ENCODE data around the gene NBEA.
"Not testable (repeated sequence)": the region's sequence is repeated elsewhere in the genome, so short reads cannot be mapped to it uniquely, and the experiment has no call there.

The NBEA gene

DNA sequence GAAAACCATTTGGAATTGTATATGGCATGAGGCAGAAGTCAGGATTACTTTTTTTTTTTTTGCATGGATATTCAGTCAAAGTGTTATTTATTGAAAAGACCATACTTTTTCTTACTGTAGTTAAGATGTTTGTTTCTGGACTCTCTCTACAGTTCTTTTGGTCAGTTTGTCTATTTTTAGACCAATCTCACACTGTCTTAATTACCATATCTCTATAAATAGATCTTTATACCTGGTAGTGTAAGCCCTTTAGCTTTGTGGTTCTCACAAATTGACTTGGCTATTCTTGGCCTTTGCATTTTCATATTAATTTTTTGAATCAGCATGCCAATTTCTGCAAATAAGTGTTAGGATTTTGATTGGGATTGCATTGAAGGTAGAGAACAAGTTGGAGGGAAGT lies 437.6 kb downstream of the NBEA start:
- Histone ChIP-seq H3K4me1 (ENCODE audit: control insufficient read depth, insufficient read depth, low read length, poor library complexity, severe bottlenecking) (no peaks in the 10 kb centered on the region), H3K9me3 (ENCODE audit: control insufficient read depth, low read length) (no peaks in the 10 kb centered on the region), H3K36me3 (ENCODE audit: control insufficient read depth, insufficient read depth, low read length) (no peaks in the 10 kb centered on the region), H3K4me3 (ENCODE audit: insufficient read depth, low read depth, low read length, poor library complexity, severe bottlenecking) (no peak overlapping the region), H3K27me3 (replicated peaks; ENCODE audit: control insufficient read depth, insufficient read depth, low read length, poor library complexity, severe bottlenecking) (no peaks in the 10 kb centered on the region), H3K27ac (ENCODE audit: insufficient read depth, low read length, poor library complexity, severe bottlenecking) (no peak overlapping the region)
- no peak for DNase-seq

DNA sequence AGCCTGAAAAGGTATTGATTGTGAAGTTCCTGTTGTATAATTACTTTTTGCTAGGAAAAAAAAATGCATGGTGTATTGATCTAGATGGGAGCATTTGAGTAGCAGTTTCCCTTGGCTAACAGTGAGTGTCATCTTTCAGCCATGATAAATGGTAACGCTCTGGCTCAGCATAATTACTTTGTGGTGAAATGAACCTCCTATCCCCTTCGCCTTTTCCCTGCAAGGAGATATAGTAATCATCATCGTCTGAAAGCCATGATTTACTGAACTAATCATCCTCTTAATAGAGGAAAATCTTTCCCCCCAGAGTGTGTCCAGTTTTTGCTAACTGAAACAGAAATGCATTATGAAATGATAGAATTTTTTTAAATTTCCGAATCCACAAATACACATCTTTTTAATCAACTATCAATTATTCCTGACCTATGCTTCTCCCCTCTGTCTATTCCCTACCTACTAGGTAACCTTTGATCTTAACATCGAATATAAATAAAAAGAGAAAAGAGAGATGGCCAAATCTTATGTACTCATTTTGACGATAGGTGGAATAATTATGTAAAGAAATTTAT lies 445.7 kb downstream of the NBEA start:
- Histone ChIP-seq H3K27ac (ENCODE audit: insufficient read depth, low read length, poor library complexity, severe bottlenecking) (no peak overlapping the region), H3K27me3 (replicated peaks; ENCODE audit: control insufficient read depth, insufficient read depth, low read length, poor library complexity, severe bottlenecking) (no peaks in the 10 kb centered on the region), H3K36me3 (ENCODE audit: control insufficient read depth, insufficient read depth, low read length) (no peaks in the 10 kb centered on the region), H3K9me3 (ENCODE audit: control insufficient read depth, low read length) (no peaks in the 10 kb centered on the region), H3K4me3 (ENCODE audit: insufficient read depth, low read depth, low read length, poor library complexity, severe bottlenecking) (no peak overlapping the region), H3K4me1 (ENCODE audit: control insufficient read depth, insufficient read depth, low read length, poor library complexity, severe bottlenecking) (no peaks in the 10 kb centered on the region)
- DNase-seq, result no peak

DNA sequence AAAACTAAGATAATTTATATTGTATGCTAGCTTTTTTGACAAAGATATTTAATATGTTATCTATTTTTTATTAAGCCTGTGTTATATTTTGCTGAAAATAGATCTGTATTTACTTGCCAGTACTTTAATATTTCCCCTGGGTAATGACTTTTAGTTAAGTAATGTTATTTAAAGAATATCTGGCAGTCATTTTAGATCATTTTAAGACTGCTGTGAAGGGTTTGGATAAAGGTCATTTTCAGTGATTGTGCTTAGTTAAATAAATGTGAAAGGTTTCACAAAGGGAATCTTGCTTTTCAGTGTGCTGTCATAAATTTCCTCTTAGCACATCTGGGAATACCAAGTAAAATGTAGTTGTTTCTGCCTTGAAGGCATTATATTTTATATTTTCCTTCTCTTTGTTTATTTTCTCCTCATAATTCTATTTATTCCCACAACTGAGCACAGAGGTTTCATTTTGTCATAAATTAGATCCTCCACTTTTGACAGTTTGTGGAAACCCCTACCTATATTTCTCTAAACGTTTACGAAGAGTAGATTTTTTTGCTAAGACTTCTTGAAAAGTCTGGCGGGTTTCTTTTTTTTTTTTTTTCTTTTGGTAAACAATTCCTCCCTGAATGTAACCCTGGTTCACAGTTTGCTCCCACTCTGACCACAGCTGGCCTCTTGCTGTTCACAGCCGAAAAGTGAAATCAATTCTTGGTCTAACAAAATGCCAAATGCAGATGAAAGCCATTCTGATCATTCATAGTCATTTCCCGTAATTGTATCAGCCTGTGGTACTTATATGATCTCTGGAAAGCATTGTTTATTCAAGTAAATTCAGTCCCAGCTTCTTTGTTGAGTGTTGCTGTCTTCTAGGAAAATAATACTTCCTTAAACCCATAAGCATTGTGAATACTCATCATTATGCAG lies 446.6 kb downstream of the NBEA start:
- Histone ChIP-seq H3K9me3 (ENCODE audit: control insufficient read depth, low read length) (no peaks in the 10 kb centered on the region), H3K27ac (ENCODE audit: insufficient read depth, low read length, poor library complexity, severe bottlenecking) (no peak overlapping the region), H3K36me3 (ENCODE audit: control insufficient read depth, insufficient read depth, low read length) (no peaks in the 10 kb centered on the region), H3K27me3 (replicated peaks; ENCODE audit: control insufficient read depth, insufficient read depth, low read length, poor library complexity, severe bottlenecking) (no peaks in the 10 kb centered on the region), H3K4me1 (ENCODE audit: control insufficient read depth, insufficient read depth, low read length, poor library complexity, severe bottlenecking) (no peaks in the 10 kb centered on the region), H3K4me3 (ENCODE audit: insufficient read depth, low read depth, low read length, poor library complexity, severe bottlenecking) (no peak overlapping the region)
- DNase-seq, result no peak

DNA sequence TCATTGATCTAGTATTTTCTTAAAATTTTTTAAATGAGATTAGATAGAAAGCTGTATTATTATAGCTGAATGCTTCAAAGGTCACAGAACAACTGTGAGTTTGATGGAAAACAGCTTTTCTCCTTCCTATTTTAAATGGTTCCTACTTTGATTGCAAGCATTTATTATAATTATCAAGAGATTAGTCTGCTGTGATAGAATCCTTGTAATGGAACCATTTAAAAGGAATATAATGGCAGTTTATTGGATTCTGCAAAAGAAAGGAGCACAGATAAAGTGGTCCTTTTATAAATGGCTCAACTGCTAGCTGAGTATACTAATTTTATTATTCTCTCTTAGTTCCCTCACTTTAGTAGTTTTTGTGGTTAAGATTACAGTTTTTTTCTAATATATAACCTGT lies 447.5 kb downstream of the NBEA start:
- H3K27ac ChIP-seq (ENCODE audit: insufficient read depth, low read length, poor library complexity, severe bottlenecking), result no peak overlapping the region
- H3K4me1 ChIP-seq (ENCODE audit: control insufficient read depth, insufficient read depth, low read length, poor library complexity, severe bottlenecking), result no peaks in the 10 kb centered on the region
- DNase-seq, result no peak
- H3K9me3 ChIP-seq (ENCODE audit: control insufficient read depth, low read length), result no peaks in the 10 kb centered on the region
- H3K27me3 ChIP-seq (replicated peaks; ENCODE audit: control insufficient read depth, insufficient read depth, low read length, poor library complexity, severe bottlenecking), result no peaks in the 10 kb centered on the region
- H3K4me3 ChIP-seq (ENCODE audit: insufficient read depth, low read depth, low read length, poor library complexity, severe bottlenecking), result no peak overlapping the region
- no peaks in the 10 kb centered on the region for H3K36me3 ChIP-seq (ENCODE audit: control insufficient read depth, insufficient read depth, low read length)

DNA sequence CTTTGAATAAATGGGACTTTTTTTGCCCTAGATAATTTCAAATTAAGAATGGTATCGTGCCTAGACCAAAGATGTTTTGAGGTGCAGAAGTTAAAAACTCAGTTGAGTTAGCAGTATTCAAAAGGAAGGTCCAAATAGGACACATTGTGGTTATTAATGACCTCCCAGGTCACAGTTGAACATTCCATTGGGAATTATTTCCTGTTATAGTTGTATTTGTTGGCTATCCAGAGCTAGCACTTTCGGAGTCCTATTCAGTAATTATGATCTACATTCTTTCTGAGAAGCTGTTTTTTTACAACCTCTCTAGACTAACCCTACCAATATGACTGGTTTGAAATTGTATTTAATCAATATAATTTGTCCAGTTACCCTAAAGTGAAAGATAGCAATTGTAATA lies 450.7 kb downstream of the NBEA start:
- no peak for DNase-seq
- Histone ChIP-seq H3K4me1 (ENCODE audit: control insufficient read depth, insufficient read depth, low read length, poor library complexity, severe bottlenecking) (no peaks in the 10 kb centered on the region), H3K4me3 (ENCODE audit: insufficient read depth, low read depth, low read length, poor library complexity, severe bottlenecking) (no peak overlapping the region), H3K9me3 (ENCODE audit: control insufficient read depth, low read length) (no peaks in the 10 kb centered on the region), H3K27ac (ENCODE audit: insufficient read depth, low read length, poor library complexity, severe bottlenecking) (no peak overlapping the region), H3K27me3 (replicated peaks; ENCODE audit: control insufficient read depth, insufficient read depth, low read length, poor library complexity, severe bottlenecking) (no peaks in the 10 kb centered on the region), H3K36me3 (ENCODE audit: control insufficient read depth, insufficient read depth, low read length) (no peaks in the 10 kb centered on the region)

DNA sequence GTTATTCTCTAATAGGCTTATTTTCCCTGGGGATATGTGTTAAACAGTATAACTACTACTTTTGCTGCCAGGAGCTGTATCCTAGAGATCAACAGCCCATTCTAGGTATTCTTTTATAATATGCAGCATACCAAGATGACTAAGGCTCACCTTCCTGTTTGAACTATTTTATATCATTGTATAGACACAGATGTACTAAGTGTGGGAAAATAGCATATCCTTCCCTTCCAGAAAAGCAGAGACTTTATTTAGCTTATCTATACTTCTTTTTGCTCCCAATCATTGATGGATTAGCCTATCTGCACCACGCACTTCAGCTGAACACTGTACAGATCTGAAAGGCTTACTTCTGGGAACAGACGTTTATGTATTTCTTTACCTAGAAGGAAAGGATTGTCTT lies 451.8 kb downstream of the NBEA start:
- DNase-seq, result no peak
- Histone ChIP-seq H3K27me3 (replicated peaks; ENCODE audit: control insufficient read depth, insufficient read depth, low read length, poor library complexity, severe bottlenecking) (no peaks in the 10 kb centered on the region), H3K4me3 (ENCODE audit: insufficient read depth, low read depth, low read length, poor library complexity, severe bottlenecking) (no peak overlapping the region), H3K4me1 (ENCODE audit: control insufficient read depth, insufficient read depth, low read length, poor library complexity, severe bottlenecking) (no peaks in the 10 kb centered on the region), H3K36me3 (ENCODE audit: control insufficient read depth, insufficient read depth, low read length) (no peaks in the 10 kb centered on the region), H3K9me3 (ENCODE audit: control insufficient read depth, low read length) (no peaks in the 10 kb centered on the region), H3K27ac (ENCODE audit: insufficient read depth, low read length, poor library complexity, severe bottlenecking) (no peak overlapping the region)

DNA sequence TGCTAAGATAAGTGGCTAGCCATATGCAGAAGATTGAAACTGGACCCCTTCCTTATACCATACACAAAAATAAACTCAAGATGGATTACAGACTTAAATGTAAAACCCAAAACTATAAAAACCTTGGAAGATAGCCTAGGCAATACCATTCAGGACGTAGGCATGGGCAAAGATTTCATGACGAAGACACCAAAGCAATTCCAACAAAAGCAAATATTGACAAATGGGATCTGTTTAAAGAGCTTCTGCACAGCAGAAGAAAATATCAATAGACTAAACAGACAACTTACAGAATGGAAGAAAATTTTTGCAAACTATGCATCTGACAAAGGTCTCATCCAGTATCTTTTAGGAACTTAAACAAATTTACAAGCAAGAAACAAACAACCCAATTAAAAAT lies 466.2 kb downstream of the NBEA start:
- H3K27ac ChIP-seq (ENCODE audit: insufficient read depth, low read length, poor library complexity, severe bottlenecking); H3K4me1 ChIP-seq (ENCODE audit: control insufficient read depth, insufficient read depth, low read length, poor library complexity, severe bottlenecking); DNase-seq; H3K36me3 ChIP-seq (ENCODE audit: control insufficient read depth, insufficient read depth, low read length); H3K27me3 ChIP-seq (replicated peaks; ENCODE audit: control insufficient read depth, insufficient read depth, low read length, poor library complexity, severe bottlenecking); H3K9me3 ChIP-seq (ENCODE audit: control insufficient read depth, low read length); H3K4me3 ChIP-seq (ENCODE audit: insufficient read depth, low read depth, low read length, poor library complexity, severe bottlenecking): not testable (repeated sequence)

DNA sequence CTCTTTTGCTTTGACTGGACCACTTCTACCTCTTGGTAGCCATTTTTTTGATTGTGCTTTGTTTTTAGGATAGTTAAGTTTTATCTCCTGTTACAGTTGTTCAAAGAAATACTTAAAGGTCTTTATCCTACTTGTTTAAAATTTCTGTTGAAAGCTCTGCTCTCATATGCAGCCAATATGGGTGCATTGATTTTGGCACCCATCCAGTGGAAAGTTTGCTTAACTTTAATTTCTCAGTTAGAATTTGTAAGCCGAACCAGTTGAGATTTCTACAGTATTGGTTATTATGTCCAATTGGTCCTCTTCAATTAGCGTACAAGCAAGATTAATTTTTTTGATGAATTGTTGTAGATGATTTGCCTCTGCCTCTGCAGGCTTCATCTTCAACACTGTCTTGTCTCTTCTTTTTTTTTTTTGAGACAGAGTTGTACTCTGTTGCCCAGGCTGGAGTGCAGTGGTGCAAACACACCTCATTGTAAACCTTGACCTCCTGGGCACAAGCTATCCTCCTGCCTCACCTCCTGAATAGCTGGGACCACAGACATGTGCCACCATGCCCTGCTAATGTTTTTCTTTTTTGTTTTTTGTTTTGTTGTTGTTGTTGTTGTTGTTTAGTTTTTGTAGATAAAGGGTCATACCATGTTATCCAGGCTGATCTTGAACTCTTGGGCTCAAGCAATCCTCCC lies 469.1 kb downstream of the NBEA start:
- no peak for DNase-seq
- Histone ChIP-seq H3K4me1 (ENCODE audit: control insufficient read depth, insufficient read depth, low read length, poor library complexity, severe bottlenecking) (no peaks in the 10 kb centered on the region), H3K9me3 (ENCODE audit: control insufficient read depth, low read length) (no peaks in the 10 kb centered on the region), H3K27me3 (replicated peaks; ENCODE audit: control insufficient read depth, insufficient read depth, low read length, poor library complexity, severe bottlenecking) (no peaks in the 10 kb centered on the region), H3K36me3 (ENCODE audit: control insufficient read depth, insufficient read depth, low read length) (no peaks in the 10 kb centered on the region), H3K4me3 (ENCODE audit: insufficient read depth, low read depth, low read length, poor library complexity, severe bottlenecking) (no peak overlapping the region), H3K27ac (ENCODE audit: insufficient read depth, low read length, poor library complexity, severe bottlenecking) (no peak overlapping the region)

DNA sequence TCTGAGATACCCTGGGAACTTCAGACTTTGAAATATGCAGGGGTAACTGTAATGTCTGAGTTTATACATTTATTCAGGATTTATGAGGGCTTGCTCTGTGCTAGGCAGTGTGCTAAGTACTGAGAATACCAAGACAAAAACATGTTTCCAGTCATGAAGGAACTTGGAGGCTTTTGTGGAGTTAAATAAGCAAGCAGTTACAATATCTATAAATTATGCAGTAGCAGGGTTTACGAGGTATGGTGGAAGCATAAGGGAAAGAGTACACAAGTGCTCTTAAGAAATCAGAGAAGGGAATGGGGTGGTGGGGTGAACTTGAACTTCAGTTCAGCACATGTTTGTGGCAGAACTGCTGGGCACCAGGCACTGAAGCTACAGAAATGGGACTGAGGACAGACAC lies 506.4 kb downstream of the NBEA start:
- H3K4me3 ChIP-seq (ENCODE audit: insufficient read depth, low read depth, low read length, poor library complexity, severe bottlenecking), result no peak overlapping the region
- no peaks in the 10 kb centered on the region for H3K4me1 ChIP-seq (ENCODE audit: control insufficient read depth, insufficient read depth, low read length, poor library complexity, severe bottlenecking)
- no peaks in the 10 kb centered on the region for H3K9me3 ChIP-seq (ENCODE audit: control insufficient read depth, low read length)
- DNase-seq, result no peak
- no peaks in the 10 kb centered on the region for H3K36me3 ChIP-seq (ENCODE audit: control insufficient read depth, insufficient read depth, low read length)
- H3K27me3 ChIP-seq (replicated peaks; ENCODE audit: control insufficient read depth, insufficient read depth, low read length, poor library complexity, severe bottlenecking), result no peaks in the 10 kb centered on the region
- H3K27ac ChIP-seq (ENCODE audit: insufficient read depth, low read length, poor library complexity, severe bottlenecking), result no peak overlapping the region

DNA sequence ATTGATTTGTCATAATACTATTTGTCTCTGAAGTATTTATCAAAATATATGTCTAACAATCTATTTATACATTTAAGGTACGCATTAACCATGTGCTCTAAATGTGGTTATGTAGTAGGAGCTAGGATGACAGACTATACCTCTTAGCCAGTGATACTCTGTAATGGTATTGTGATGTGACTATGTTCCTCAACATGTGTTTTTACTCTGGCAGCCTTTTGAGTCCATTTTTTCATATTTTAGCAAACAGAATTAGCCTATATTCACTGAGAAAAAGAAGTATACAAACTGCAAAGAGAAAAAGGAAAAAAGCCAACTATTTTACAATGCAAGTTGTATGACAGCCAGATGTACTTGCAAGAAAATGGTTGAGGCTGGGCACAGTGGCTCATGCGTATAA lies 507.8 kb downstream of the NBEA start:
- DNase-seq, result no peak
- Histone ChIP-seq H3K4me1 (ENCODE audit: control insufficient read depth, insufficient read depth, low read length, poor library complexity, severe bottlenecking) (no peaks in the 10 kb centered on the region), H3K36me3 (ENCODE audit: control insufficient read depth, insufficient read depth, low read length) (no peaks in the 10 kb centered on the region), H3K4me3 (ENCODE audit: insufficient read depth, low read depth, low read length, poor library complexity, severe bottlenecking) (no peak overlapping the region), H3K9me3 (ENCODE audit: control insufficient read depth, low read length) (no peaks in the 10 kb centered on the region), H3K27ac (ENCODE audit: insufficient read depth, low read length, poor library complexity, severe bottlenecking) (no peak overlapping the region), H3K27me3 (replicated peaks; ENCODE audit: control insufficient read depth, insufficient read depth, low read length, poor library complexity, severe bottlenecking) (no peaks in the 10 kb centered on the region)
